Measurements from ENCODE around the gene RHBDL2. TPM values are rescaled to one million over a fixed set of nuclear protein-coding genes. Genes with fewer than 3 reads are reported as not detected.

Gene RHBDL2
- total and polyA plus RNA-seq, 10 of the 15 experiments (the other 5 are each of a cell fraction or from before 2014, with no cell fraction given): 0.05 TPM; not detected in 9

DNA sequence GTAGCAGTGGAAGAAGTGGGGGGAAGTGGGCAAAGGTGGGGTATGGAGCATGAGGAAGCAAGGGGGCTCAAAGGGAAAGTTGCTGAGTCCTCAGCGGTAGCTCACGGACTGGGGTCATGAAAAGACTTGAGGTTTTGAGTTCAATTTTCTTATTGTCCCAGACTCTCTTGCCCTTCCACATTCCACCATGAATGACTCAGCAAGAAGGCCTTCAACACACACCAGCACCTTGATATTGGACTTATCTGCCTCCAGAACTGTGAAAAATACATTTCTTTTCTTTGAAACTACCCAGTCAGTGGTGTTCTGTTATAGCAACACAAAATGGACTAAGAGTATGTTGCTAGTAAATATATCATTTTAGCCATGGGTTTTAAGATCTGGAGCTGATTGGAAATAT, 17.3 kb upstream of the RHBDL2 start:
- DNase-seq (ENCODE audit: low read depth, low spot score): no peak
- 93% methylated on average over 2 of the region's 2 CpGs for WGBS (ENCODE audit: insufficient coverage, insufficient replicate concordance, low lambda C conversion rate, missing lambda C conversion rate)
- Histone ChIP-seq H3K27ac (ENCODE audit: control insufficient read depth, insufficient read depth) (no peak overlapping the region), H3K27me3 (replicated peaks in 1 of 2; ENCODE audit: control insufficient read depth in 2 of 2, insufficient read depth in 2 of 2, low read length in 1 of 2) (no peaks in the 10 kb centered on the region), H3K4me2 (ENCODE audit: control insufficient read depth, insufficient read depth) (no peak overlapping the region), H3K4me3 (no peak overlapping the region), H3K9ac (ENCODE audit: control insufficient read depth, insufficient read depth, low read length) (no peak overlapping the region), H3K79me2 (ENCODE audit: control insufficient read depth, insufficient read depth, low read length) (no peaks in the 10 kb centered on the region), H3K9me3 (replicated peaks; ENCODE audit: control insufficient read depth, insufficient read depth, low read length) (no peaks in the 10 kb centered on the region), H3K4me1 (ENCODE audit: control insufficient read depth, insufficient read depth, low read length) (no peaks in the 10 kb centered on the region), H2AFZ (ENCODE audit: control insufficient read depth, low read depth, low read length) (no peak overlapping the region), H4K20me1 (ENCODE audit: control insufficient read depth, insufficient read depth) (no peaks in the 10 kb centered on the region), H3K36me3 (ENCODE audit: control insufficient read depth in 2 of 2, insufficient read depth in 2 of 2, low read length in 1 of 2) (no peaks in the 10 kb centered on the region)
- no TSS peak for BruUV-seq (replicated peaks)
- RAD21 ChIA-PET (ENCODE audit: unreplicated experiment): no interaction called here
- SMC1A ChIA-PET (ENCODE audit: uncharacterized antibody, unreplicated experiment): interaction anchor here (1.1 kb wide), 1 partner anchor 164 kb away, joined by 3 read pairs; no protein-coding TSS in a partner anchor
- intact Hi-C loops (cut with micrococcal nuclease; ENCODE audit: unreplicated experiment): no loop called here
- in situ Hi-C loops (cut with MboI): no loop called here
- ATAC-seq: no peak
- POLR2A ChIA-PET: no interaction called here
- CTCF ChIA-PET: interaction anchor here (1.2 kb wide), 1 partner anchor 19 kb away, joined by 3 read pairs; no protein-coding TSS in a partner anchor
- FAIRE-seq: no peak
- TF ChIP-seq, protein P1, sequence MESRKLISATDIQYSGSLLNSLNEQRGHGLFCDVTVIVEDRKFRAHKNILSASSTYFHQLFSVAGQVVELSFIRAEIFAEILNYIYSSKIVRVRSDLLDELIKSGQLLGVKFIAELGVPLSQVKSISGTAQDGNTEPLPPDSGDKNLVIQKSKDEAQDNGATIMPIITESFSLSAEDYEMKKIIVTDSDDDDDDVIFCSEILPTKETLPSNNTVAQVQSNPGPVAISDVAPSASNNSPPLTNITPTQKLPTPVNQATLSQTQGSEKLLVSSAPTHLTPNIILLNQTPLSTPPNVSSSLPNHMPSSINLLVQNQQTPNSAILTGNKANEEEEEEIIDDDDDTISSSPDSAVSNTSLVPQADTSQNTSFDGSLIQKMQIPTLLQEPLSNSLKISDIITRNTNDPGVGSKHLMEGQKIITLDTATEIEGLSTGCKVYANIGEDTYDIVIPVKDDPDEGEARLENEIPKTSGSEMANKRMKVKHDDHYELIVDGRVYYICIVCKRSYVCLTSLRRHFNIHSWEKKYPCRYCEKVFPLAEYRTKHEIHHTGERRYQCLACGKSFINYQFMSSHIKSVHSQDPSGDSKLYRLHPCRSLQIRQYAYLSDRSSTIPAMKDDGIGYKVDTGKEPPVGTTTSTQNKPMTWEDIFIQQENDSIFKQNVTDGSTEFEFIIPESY (IDR thresholded peaks at IDR 0.05): no peak
- TF ChIP-seq, protein P2, sequence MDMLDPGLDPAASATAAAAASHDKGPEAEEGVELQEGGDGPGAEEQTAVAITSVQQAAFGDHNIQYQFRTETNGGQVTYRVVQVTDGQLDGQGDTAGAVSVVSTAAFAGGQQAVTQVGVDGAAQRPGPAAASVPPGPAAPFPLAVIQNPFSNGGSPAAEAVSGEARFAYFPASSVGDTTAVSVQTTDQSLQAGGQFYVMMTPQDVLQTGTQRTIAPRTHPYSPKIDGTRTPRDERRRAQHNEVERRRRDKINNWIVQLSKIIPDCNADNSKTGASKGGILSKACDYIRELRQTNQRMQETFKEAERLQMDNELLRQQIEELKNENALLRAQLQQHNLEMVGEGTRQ (IDR thresholded peaks at IDR 0.05; ENCODE audit: borderline replicate concordance, low read depth, low read length): no peak
- TF ChIP-seq, protein P3, sequence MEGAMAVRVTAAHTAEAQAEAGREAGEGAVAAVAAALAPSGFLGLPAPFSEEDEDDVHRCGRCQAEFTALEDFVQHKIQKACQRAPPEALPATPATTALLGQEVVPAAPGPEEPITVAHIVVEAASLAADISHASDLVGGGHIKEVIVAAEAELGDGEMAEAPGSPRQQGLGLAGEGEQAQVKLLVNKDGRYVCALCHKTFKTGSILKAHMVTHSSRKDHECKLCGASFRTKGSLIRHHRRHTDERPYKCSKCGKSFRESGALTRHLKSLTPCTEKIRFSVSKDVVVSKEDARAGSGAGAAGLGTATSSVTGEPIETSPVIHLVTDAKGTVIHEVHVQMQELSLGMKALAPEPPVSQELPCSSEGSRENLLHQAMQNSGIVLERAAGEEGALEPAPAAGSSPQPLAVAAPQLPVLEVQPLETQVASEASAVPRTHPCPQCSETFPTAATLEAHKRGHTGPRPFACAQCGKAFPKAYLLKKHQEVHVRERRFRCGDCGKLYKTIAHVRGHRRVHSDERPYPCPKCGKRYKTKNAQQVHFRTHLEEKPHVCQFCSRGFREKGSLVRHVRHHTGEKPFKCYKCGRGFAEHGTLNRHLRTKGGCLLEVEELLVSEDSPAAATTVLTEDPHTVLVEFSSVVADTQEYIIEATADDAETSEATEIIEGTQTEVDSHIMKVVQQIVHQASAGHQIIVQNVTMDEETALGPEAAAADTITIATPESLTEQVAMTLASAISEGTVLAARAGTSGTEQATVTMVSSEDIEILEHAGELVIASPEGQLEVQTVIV (IDR thresholded peaks at IDR 0.05; ENCODE audit: borderline replicate concordance, partially characterized antibody): no peak
- TF ChIP-seq, protein P4, sequence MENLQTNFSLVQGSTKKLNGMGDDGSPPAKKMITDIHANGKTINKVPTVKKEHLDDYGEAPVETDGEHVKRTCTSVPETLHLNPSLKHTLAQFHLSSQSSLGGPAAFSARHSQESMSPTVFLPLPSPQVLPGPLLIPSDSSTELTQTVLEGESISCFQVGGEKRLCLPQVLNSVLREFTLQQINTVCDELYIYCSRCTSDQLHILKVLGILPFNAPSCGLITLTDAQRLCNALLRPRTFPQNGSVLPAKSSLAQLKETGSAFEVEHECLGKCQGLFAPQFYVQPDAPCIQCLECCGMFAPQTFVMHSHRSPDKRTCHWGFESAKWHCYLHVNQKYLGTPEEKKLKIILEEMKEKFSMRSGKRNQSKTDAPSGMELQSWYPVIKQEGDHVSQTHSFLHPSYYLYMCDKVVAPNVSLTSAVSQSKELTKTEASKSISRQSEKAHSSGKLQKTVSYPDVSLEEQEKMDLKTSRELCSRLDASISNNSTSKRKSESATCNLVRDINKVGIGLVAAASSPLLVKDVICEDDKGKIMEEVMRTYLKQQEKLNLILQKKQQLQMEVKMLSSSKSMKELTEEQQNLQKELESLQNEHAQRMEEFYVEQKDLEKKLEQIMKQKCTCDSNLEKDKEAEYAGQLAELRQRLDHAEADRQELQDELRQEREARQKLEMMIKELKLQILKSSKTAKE (IDR thresholded peaks at IDR 0.05; ENCODE audit: low read depth, poor library complexity, severe bottlenecking): no peak
- TF ChIP-seq BRCA1 (IDR thresholded peaks at IDR 0.05; ENCODE audit: low read depth, low read length) (no peak), EP300 (IDR thresholded peaks at IDR 0.05; ENCODE audit: borderline replicate concordance in 1 of 2, control insufficient read depth in 1 of 2, low read depth in 2 of 2, low read length in 2 of 2) (no peak), MTA2 (IDR thresholded peaks at IDR 0.05; ENCODE audit: low read depth) (no peak), PAX8 (IDR thresholded peaks at IDR 0.05) (no peak), SUZ12 (IDR thresholded peaks at IDR 0.05; ENCODE audit: unreplicated experiment) (no peak), RFX5 (IDR thresholded peaks at IDR 0.05; ENCODE audit: low read depth, low read length) (no peak)
- TF ChIP-seq, protein P5, sequence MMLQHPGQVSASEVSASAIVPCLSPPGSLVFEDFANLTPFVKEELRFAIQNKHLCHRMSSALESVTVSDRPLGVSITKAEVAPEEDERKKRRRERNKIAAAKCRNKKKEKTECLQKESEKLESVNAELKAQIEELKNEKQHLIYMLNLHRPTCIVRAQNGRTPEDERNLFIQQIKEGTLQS (IDR thresholded peaks at IDR 0.05; ENCODE audit: borderline replicate concordance, extremely low read depth, low read depth, low read length): no peak
